NCI-H1417 treated with DMSO at 0.1 percent for 48 hours (cell line): ENCODE data around the gene MPRIP.

ENCODE experiments used
- DNase-seq: peaks from one replicate; lab custom pipeline; 2025; lab: John Stamatoyannopoulos, UW

The MPRIP gene

DNA sequence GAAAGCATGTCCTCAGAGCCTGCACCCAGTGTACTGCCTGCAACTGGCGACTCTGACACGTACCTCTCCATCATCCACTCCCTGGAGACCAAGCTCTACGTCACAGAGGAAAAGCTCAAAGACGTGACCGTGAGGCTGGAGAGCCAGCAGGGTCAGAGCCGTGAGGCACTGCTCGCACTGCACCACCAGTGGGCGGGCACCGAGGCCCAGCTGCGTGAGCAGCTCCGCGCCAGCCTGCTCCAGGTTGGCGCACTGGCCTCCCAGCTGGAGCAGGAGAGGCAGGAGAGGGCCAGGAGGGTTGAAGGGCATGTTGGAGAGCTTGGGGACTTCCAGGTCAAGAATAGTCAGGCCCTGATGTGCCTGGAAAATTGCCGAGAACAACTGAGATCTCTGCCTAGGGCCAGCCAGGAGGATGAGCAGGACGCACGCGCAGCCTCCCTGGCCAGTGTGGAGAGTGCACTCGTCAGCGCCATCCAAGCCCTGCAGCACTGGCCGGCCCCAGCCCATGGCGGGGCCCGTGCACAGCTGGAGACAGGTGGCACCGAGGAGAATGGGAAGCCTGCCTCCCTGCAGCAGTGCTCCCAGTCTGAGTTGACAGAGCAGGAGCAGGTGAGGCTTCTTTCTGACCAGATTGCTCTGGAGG is 123.5 kb downstream of the MPRIP start:
- no peak for DNase-seq

DNA sequence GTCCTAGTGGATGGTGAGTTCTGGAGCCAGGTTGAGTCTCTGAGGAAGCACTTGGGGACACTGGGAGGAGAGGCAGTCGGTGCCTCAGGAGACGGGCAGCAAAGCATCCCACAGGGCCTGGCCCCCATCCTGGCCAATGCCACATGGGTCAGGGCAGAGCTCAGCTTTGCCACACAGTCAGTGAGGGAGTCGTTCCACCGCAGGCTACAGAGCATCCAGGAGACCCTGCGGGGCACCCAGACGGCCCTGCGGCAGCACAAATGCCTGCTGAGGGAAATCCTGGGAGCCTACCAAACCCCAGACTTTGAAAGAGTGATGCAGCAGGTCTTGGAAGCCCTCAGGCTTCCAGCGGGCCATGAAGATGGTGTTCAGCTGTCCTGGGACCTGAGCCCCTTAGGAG is 124.2 kb downstream of the MPRIP start:
- DNase-seq: no peak

DNA sequence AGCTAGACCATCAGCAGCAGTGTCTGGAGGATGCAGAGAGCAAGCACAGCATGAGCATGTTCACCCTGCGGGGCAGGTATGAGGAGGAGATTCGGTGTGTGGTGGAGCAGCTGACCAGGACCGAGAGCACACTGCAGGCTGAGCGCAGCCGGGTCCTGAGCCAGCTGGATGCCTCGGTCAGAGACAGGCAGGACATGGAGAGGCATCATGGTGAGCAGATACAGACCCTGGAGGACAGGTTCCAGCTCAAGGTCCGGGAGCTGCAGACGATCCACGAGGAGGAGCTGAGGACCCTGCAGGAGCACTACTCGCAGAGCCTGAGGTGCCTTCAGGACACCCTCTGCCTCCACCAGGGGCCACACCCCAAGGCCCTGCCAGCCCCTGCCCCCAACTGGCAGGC is 125.1 kb downstream of the MPRIP start:
- DNase-seq: no peak

DNA sequence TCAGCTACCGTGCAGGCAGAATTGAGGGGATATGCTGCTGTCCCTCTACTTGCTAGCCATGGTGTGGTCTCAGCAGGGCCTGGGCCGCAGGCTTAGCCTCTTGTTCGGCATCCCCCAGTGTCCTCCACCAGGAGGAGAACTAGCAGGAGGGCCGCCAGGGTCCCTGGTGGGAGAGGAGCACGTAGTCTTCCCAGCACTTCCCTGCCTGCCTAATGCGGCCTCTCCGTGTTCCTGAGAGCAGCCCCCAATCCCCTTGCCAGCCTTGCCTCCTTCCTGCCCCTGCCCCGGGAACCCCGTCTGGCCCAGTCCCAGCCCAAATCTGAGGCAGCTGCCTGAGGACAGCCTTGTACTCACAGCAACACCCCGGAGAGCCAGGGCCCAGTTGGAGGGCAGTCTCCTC is 125.7 kb downstream of the MPRIP start:
- no peak for DNase-seq

GRCh38 chr17:17168401-17168800 is 126.1 kb downstream of the MPRIP start:
- no peak for DNase-seq

GRCh38 chr17:17169396-17169795 is 127.1 kb downstream of the MPRIP start:
- no peak for DNase-seq

GRCh38 chr17:17170346-17170985 is 128.2 kb downstream of the MPRIP start:
- DNase-seq: no peak

DNA sequence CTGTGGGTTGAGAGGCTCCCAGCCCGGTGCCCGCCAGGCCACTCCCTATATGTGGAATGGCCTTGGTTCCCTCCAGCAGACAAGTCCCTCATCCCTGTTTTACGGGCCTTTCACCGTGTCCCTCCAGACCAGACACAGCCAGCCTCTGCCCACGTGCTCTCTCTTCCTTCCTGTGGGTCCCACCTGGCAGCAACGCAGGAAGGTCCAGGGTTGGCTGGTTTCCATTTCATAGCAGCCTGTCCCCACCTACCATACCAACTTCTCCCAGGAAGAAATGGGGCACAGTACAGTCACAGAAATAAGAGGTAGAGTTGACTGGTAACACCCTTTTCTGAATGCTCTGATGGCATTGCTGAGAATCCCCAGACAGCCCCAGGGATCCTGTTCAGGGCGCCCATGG is 128.9 kb downstream of the MPRIP start:
- DNase-seq: no peak

DNA sequence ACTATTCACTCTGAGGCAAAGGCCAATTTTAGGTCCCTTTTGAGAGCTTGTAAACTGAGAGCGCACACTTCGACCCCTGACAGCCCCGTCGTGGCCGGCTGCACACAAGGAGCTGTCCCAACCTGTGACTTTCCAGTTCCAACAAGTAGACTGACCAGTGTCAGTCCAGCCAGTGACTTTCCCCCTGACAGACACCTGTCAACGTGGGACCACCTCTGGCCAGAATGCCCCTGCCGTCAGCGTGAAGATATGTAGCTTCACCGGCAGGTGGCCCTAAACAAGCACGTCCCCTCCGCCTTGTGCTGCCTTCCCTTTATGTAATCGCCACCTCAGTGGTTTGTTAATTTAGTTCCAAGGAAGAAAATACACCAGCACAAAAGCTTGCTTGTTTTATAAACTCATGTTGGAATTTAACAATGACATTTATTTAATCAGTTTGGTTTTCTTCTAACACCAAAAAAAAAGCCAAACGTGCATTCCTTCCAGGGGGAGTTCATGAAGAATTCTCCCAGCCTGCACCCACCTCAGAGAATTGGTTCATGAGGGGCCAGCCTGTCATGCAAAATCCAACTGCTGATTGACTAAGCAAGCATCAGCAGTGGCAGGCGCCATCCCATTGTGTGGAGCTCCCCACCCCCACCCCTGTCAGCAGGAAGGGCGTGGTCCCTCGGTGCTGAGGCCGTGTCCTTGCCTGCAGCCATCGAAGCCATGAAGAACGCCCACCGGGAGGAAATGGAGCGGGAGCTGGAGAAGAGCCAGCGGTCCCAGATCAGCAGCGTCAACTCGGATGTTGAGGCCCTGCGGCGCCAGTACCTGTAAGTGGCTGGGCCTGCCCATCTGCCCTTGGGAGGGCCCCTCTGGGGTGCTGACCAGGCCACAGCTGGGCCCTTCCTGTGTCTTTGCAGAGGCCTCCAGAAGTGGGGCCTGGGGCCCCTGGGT is 130.0 kb downstream of the MPRIP start:
- DNase-seq: no peak

- DNase-seq: no peak
Observed at GRCh38 chr17:17172990-17173389, 130.7 kb downstream of the MPRIP start.

DNA sequence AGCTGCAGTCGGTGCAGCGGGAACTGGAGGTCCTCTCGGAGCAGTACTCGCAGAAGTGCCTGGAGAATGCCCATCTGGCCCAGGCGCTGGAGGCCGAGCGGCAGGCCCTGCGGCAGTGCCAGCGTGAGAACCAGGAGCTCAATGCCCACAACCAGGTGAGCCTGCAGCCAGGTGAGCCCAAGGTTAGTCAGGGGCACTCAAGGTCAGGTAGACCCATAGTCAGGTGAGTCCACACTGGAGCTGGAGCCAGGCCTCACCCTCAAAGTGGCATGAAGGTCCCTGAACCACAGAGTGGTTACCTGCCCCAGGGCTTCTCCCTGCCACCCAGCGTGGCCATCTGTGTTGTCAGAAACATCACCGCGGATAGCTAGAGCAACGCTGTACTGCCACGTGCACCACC is 131.7 kb downstream of the MPRIP start:
- no peak for DNase-seq

- DNase-seq: no peak
Observed at GRCh38 chr17:17175340-17175739, 133.1 kb downstream of the MPRIP start.

DNA sequence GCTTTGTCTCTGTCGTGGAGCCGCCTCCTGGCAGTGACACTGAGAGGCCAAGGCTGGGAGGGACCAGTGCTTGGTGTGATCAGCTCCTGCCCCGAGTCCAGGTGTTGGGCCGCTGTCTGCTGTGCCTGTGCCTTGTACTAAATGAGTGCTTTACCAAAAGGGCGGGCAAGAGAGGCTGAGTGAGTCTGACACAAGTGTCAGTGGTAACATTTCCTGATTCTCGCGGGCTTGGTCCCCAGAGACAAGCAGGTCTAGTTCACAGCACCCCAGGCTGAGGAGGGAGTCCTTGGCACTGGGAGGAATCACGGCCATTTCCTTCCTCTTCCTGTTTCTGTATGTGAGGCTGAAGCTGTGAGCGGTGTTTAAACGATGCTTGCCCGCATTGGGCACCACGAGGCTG is 133.7 kb downstream of the MPRIP start:
- no peak for DNase-seq

DNA sequence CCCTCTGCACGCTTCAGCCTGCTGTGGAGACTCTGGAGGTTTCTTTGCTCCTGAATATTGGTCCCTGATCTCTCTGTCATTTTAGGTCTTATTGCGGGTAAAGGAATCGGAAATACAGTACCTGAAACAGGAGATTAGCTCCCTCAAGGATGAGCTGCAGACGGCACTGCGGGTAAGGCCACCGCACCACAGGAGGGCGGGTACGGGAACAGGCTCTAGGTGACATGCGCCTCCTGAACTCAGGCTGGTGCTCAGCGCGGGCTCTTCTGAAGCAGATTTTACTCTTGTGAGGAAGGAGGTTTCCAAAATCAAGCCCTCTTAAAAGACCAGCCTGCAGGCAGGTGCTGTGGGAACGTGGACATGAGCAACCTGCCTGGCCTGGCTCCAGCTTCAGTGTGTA is 134.1 kb downstream of the MPRIP start:
- no peak for DNase-seq

DNA sequence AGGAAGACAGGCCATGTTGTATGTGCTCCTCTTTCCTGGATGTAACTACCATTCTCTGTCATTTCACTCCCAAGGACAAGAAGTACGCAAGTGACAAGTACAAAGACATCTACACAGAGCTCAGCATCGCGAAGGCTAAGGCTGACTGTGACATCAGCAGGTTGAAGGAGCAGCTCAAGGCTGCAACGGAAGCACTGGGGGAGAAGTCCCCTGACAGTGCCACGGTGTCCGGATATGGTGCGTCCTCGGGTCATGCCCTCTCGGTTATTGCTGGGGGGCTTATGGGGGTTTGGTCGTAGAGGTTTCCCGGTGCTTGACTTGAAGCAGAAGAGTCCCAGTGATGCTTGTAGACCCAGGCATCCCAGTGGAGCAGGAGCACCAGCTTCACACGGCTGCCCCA is 134.9 kb downstream of the MPRIP start:
- no peak for DNase-seq

- DNase-seq: no peak
Observed at GRCh38 chr17:17179371-17179827, 137.1 kb downstream of the MPRIP start.

DNA sequence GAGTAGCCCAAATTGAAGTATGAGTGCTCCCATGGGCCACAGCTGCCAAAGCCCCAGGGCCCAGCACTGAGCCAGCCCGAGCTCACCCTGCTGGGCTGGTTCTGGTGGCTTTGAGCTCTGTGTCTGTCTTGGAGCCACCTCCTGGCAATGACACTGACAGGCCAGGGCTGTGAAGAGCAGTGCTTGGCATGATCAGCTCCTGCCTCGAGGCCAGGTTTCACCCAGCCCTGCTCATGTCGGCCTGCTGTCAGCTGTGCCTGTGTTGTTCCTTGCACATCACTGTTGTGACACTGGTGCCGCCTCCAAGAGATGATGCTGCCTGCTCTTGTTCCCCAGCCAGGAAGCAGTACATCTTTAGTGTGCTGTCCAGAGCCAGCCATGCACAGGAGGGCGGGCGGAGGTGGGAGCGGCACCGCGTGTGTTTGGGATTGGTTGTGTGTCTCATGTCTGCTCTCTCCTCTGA is 137.9 kb downstream of the MPRIP start:
- DNase-seq: no peak

- DNase-seq: no peak
Observed at GRCh38 chr17:17180741-17181525, 138.7 kb downstream of the MPRIP start.

GRCh38 chr17:17181666-17182597 is 139.7 kb downstream of the MPRIP start:
- DNase-seq: no peak

GRCh38 chr17:17182598-17183136 is 140.4 kb downstream of the MPRIP start:
- DNase-seq: no peak

GRCh38 chr17:17183744-17184143 is 141.5 kb downstream of the MPRIP start:
- DNase-seq: no peak
